Measurements from ENCODE around the gene RNF227.

The RNF227 gene

DNA sequence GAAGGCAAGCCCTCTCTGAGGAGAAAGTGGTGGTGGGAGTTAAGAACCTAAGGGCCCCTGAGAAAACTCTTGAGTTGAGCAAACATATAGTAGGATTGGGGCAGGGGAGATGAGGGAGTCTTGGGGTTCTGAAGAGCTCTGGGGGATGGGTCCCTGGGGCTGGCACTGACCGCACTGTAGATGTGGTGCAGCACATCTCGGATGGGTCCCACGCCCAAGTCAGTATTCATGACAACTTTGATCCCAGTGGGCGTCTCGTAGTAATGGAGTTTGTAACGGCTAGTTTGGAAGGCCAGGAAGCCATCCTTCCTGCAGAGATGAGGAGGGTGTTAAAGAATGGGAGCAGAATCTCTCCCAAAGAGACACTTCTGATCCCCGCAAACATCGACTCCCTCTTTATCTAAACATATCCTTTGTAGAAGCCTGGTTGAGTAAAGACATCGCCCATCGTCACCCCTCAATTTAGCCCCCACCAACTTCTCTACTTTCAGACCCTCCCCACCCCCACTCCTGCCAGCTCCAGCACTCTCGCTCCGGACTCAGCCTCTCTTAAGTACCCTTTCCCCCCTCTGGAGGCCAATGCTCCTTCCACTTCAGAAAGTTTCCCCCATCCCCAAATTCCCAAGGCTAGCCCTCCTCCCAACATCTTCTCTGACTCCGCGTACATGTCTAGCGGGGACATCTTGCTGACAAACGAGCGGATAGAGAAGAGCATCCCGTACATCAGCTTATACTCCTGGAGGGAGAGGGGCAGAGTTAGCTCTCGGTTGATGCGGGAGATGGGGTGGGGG is 14.9 kb upstream of the RNF227 start:
- H3K4me3 ChIP-seq (ENCODE audit: low read depth, low read length), result peak overlapping the region; percentile 74
- peak; percentile 19 for DNase-seq (ENCODE audit: low read depth)
- TF ChIP-seq, protein P1, sequence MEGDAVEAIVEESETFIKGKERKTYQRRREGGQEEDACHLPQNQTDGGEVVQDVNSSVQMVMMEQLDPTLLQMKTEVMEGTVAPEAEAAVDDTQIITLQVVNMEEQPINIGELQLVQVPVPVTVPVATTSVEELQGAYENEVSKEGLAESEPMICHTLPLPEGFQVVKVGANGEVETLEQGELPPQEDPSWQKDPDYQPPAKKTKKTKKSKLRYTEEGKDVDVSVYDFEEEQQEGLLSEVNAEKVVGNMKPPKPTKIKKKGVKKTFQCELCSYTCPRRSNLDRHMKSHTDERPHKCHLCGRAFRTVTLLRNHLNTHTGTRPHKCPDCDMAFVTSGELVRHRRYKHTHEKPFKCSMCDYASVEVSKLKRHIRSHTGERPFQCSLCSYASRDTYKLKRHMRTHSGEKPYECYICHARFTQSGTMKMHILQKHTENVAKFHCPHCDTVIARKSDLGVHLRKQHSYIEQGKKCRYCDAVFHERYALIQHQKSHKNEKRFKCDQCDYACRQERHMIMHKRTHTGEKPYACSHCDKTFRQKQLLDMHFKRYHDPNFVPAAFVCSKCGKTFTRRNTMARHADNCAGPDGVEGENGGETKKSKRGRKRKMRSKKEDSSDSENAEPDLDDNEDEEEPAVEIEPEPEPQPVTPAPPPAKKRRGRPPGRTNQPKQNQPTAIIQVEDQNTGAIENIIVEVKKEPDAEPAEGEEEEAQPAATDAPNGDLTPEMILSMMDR (IDR thresholded peaks at IDR 0.05; ENCODE audit: insufficient read depth, low read depth, low read length, missing control alignments), result no peak

DNA sequence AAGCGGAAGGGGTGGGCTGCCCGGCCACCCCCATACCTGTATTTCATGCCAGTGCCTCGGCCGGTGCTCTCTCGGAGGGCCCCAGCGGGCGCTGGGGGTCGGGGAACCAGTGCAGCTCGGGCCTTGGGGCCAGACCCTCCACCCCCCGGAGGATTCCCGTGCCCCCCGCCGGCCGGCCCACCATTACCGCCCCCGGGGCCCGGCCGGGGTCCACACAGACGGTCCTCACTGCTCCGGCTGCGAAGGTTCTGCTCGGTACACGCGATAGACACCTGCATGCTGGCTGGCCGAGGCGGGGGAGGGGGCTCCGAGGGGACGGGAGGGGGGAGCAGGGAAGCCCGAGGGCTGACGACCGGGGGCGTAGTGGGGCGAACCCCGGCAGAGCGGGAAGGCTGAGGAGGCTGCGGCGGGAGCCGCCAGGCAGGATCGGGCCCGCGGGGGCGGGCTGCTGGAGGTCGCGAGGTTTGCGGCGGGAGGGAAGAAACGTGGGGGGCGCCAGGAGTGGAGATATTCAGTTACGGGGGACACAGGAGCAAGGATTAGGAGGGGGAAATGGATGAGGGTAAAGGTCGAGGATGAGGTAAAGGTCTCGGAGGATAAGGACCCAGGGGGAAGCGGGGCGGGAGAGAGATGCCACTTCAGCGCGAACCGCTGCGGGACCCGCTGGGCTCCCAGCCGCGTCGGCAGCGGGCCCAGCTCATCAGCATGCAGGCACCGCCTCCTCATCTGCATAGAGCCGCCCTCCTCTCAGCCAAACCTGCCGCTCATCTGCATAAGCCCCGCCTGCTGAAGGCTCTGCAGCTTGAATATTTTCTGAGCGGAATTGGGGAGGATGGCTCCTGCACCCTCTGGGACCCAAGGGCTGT is 13.3 kb upstream of the RNF227 start, which contains the start of gene KCNAB3:
Gene KCNAB3, minus strand, starts transcription at position 699 of the 866 bp plus-strand sequence. Its CDS starts 421 bp downstream, at position 278.
- H3K4me3 ChIP-seq (ENCODE audit: low read depth, low read length), result no peak within 1 kb of the TSS
- DNase-seq (ENCODE audit: low read depth), result peak; percentile 84
- TF ChIP-seq, protein P1 (IDR thresholded peaks at IDR 0.05; ENCODE audit: insufficient read depth, low read depth, low read length, missing control alignments), result no peak

DNA sequence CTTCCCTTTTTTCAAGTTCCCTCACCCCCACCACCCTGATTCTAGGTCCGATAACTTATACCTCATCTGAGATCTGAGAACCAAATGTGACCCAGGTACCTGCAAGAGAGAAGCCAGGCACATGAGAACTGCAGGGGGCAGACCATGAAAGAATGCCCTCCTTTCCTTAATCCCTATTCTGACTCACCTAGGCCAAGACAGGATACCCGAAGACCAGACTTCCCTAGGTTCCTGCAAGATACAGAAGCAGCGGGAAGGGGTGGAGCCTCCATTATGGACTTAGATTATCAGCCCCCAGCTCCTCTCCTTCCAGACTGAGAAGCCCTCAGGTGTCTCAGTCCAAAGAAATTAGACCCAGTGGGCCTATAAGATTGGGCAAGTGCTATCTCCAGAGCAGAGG is 11.5 kb upstream of the RNF227 start:
- no peak for DNase-seq (ENCODE audit: low read depth)
- no peak overlapping the region for H3K4me3 ChIP-seq (ENCODE audit: low read depth, low read length)
- TF ChIP-seq, protein P1 (IDR thresholded peaks at IDR 0.05; ENCODE audit: insufficient read depth, low read depth, low read length, missing control alignments), result no peak

DNA sequence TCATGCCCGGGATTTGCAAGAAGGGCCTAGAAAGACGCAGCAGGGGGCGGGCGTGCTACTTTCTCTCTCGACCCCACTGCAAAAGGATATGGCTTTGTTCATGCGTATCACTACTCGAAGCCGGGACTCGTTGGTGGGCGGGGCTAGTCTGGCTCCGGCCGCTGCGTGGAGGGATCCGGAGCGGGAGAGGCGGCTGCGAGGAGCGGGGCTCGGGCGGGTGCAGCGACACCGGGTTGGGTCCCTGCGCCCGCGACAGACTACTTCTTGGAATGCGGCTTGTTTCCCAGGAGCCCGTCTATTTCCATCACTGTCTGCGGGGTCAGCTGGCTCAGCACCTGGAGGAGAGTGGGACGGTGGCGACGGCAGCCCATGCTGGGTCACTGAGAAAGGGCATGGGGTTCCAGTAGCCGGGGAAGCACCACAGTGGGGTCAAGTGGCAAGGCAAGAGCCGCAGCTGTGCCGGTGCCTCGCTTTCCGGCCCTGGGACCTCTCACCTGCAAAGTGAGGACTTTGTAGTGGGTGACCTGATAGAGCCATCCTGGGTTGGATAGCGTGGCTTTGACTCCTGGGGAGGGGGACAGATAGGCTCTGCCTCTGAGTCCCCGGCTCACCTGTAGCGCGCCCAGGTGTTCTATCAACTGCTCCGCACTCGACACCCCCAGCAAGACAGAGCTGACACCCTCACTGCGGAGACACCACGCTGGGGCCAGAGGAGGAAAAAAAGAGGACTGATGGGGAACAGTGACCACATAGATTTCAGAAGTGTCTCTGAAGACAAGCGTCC is 6.9 kb upstream of the RNF227 start:
- TF ChIP-seq, protein P1 (IDR thresholded peaks at IDR 0.05; ENCODE audit: insufficient read depth, low read depth, low read length, missing control alignments), result no peak
- peak overlapping the region; percentile 24 for H3K4me3 ChIP-seq (ENCODE audit: low read depth, low read length)
- peak; percentile 72 for DNase-seq (ENCODE audit: low read depth)

DNA sequence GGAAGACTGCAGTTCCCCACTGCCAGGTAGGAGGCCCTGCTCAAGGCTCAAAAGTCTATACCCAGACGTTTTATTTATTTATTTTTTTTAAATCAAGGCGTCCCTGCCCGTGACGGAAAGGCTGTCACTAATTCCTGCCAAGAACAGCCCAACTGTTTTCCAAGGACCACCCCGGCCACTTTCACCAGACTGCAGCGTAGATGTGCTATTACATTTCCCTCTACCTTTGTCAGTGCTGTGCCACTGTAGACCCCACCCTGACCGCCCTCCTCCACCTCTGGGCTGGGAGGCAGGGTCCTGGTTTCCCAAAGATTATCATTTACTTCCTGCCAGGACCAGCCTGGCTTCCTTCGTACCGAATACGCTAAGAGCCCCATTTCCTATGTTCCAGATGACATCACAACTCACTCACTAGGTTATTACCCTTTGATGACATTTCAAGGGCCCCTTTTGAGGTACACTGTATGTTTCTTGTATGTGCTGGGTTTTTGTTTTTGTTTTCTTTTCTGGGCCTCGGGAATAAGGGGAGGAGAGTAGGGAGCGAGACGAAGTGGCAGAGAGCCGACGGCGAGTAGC is 6.3 kb upstream of the RNF227 start:
- TF ChIP-seq, protein P1 (IDR thresholded peaks at IDR 0.05; ENCODE audit: insufficient read depth, low read depth, low read length, missing control alignments), result no peak
- no peak for DNase-seq (ENCODE audit: low read depth)
- peak overlapping the region; percentile 24 for H3K4me3 ChIP-seq (ENCODE audit: low read depth, low read length)

DNA sequence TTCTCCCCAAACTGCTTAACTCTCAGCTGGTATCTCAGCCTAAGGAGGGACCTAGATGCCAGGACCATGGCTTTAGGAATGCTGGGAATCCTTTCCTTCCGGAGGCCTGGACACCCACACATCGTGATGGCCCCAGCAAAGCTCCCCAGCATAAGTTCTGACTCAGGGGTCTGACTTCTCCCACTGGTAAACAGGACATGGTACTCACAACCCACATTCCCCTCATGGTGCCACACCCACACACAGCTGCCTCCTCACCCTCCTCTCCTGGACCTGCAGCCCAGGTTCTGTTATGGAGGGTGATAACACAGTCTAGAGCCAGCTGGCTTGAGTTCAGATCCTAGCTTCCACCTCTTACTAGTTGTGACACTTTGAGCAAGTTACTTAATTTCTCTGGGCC is 719 bp upstream of the RNF227 start:
- TF ChIP-seq, protein P1 (IDR thresholded peaks at IDR 0.05; ENCODE audit: insufficient read depth, low read depth, low read length, missing control alignments), result no peak
- no peak overlapping the region for H3K4me3 ChIP-seq (ENCODE audit: low read depth, low read length)
- no peak for DNase-seq (ENCODE audit: low read depth)
